NCI-H460 (cell line): ENCODE results near the gene PTGFR. TPM values are rescaled to one million over a fixed set of nuclear protein-coding genes. Genes with fewer than 3 reads are reported as not detected.

Experiments used
- DNase-seq: peaks from one replicate; pipeline ENCODE4 v3.0.0-alpha.2; 2016; ENCODE audit warnings: low read depth; ENCODE audit errors: extremely low read depth
- total RNA-seq: library from RNA; depleted of rRNA; stranded (reverse); fragments of >200 nt; shearing (Covaris generic); gene quantifications from 2 replicates; pipeline ENCODE4 v1.2.3, GENCODE V29; 2014

Gene PTGFR
- total RNA-seq, 1 experiment from 2014 or later, result 0.12 TPM

GRCh38 chr1:78519446-78519845, 28.7 kb downstream of the PTGFR start:
- no peak for DNase-seq

GRCh38 chr1:78520216-78520615, 29.4 kb downstream of the PTGFR start:
- no peak for DNase-seq

GRCh38 chr1:78520843-78521242, 30.1 kb downstream of the PTGFR start:
- no peak for DNase-seq

DNA sequence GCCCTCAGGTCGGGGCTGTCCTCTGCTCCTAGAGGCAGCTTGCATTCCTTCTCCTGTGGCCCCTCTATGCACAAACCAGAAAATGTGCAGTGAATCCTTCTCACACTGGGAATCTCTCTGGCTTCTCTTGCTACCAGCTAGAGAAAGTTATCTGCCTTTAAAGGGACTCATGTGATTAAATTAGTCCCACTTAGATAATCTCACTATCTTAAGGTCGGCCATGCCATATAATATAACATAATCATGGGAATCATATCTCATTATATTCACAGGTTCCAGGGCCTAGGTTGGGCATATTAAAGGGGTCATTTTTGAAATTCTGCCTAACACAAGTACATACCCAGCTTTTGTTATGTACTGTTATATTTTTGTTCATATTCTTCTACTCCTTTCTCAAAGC, 31.4 kb downstream of the PTGFR start:
- DNase-seq, result no peak

DNA sequence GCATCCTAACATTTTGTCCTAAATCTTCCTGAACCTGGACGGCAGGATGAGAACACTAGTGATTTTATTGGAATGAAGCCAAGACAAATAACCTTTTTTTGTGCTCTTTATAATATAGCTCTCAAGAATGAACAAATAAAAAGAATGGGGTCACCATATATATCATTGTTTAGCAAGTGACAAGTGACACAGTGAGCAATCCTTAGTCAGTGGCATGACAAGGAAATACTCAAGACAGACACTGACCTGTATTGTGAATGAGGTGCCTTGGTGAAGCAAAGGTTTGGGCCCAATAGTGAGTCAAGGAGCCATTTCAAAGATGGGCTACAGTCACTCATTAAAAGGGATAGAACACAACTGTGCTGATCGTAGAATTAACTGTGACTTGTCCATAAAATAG, 35.7 kb downstream of the PTGFR start:
- DNase-seq, result no peak

DNA sequence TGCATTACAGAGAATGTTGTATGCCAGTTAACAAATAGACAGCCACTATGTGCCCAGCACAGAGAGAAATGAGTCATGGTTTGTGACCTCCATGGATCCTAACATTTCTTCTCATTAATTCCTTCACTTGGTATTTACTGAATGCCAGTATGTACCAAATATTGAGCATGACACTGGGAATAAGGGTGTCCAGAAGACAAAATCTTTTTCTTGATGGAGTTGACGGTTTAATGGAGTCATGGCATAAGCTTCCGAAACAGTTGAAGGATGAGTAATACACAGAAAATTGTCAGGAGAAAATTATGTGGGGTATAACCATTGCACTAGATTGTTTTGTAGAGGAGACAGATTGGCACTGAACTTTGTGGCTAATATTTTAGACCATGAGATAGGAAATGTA, 36.9 kb downstream of the PTGFR start:
- no peak for DNase-seq

DNA sequence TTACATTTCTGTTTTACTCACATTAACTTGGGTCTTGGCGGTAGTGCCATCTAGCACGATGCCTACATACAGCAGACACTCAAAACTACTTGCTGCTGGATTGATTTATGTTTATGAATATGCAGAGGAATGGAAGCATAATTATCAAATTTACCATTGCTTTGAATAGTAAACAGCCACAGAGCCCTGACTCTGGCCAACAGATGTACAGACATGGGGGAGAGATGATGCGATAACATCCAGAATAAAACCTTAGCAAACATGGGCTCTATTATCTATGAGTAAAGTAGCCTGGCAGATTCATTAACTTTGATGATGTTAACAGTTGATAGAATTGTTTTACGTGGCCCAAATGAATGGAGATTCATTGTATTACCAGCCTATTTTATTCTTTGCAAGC, 42.8 kb downstream of the PTGFR start:
- DNase-seq, result no peak

DNA sequence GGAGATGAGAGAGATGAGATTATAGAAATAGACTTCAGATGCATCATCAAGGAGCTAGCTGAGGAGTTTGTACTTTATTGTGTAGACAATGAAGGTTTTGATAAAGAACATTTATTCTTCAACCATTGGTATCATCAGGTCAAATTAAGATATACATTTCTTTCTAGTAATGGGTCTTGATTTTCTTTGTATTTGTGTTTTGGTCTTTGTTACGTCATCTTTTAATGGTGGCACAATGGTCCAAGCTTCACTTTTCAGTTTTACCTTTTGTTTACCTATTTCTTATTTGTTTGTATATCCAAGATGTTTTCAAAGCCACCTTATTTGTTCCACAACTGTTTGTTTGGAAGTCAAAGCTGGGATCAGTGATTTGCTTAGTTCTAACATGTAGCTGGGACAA, 44.5 kb downstream of the PTGFR start:
- DNase-seq, result no peak

- DNase-seq, result no peak
Observed at GRCh38 chr1:78536427-78536826, 45.7 kb downstream of the PTGFR start.

DNA sequence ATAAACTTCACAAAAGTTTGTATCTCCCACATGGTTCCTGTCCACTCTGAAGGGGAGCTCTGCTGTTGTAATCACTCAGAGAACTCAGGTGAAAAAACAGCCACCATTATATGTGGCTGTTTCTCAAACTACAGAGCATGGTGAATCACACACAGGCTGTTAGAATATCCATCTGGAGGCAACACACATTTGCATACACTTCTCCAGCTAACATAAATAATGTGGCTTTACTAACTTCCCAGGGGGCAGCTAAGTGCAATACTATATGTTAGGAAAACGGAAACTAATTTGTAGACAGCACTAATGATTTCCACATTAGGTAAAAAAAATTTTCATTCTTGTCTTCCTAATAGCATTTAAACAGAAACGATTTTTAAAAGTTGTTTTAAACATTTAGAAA, 49.3 kb downstream of the PTGFR start:
- no peak for DNase-seq

GRCh38 chr1:78541479-78541878, 50.7 kb downstream of the PTGFR start:
- DNase-seq, result no peak

- no peak for DNase-seq
Observed at GRCh38 chr1:78543941-78544643, 53.3 kb downstream of the PTGFR start.

- DNase-seq, result no peak
Observed at GRCh38 chr1:78547081-78547480, 56.3 kb downstream of the PTGFR start.

DNA sequence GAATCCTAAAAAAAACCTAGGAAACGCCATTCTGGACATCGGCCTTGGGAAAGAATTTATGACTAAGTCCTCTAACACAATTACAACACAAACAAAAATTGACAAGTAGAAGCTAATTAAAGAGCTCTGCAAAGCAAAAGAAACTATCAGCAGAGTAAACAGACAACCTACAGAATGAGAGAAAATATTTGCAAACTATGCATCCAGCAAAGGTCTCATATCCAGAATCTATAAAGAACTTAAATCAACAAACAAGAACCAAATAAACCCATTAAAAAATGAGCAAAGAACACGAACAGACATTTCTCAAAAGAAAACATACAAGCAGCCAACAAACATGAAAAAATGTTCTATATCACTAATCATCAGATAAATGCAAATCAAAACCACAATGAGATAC, 58.6 kb downstream of the PTGFR start:
- DNase-seq, result no peak

DNA sequence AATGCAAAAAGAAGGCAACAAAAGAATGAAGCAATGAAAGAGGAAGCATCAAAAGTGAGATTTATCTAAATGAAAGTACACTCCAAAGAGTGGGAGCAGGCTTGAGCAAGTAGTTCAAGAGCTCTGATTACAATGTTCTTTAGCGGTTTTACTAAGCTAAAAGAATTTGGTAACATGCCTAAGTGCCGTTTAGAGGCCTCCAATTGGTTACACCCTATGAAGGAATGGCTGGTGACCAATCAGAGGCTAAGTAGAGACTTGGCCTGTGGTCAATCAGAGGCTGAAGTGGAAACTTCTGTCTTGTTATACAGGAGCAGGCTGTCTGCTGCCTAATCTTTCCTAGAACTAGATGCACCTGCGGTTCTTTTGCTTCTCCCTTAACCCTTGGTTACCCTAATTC, 59.1 kb downstream of the PTGFR start:
- DNase-seq, result no peak

GRCh38 chr1:78553859-78554258, 63.1 kb downstream of the PTGFR start:
- DNase-seq, result no peak

DNA sequence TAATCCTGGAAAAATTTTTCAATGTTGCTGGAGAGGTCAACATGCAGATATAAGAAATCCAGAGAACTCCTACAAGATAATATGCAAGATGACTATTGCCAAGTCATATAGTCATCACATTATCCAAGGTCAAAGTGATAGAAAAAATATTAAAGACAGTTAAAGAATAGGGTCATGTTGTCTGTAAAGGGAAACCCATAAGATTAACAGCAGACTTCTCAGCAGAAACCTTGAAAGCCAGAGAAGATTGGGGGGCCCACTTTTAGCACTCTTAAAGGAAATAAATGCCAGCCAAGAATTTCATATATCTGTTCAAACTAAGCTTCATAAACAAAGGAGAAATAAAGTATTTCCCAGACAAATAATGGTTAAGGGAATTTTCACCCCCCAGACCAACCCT, 64.1 kb downstream of the PTGFR start:
- DNase-seq, result no peak

- no peak for DNase-seq
Observed at GRCh38 chr1:78559680-78560079, 68.9 kb downstream of the PTGFR start.

- no peak for DNase-seq
Observed at GRCh38 chr1:78560811-78561210, 70.0 kb downstream of the PTGFR start.

DNA sequence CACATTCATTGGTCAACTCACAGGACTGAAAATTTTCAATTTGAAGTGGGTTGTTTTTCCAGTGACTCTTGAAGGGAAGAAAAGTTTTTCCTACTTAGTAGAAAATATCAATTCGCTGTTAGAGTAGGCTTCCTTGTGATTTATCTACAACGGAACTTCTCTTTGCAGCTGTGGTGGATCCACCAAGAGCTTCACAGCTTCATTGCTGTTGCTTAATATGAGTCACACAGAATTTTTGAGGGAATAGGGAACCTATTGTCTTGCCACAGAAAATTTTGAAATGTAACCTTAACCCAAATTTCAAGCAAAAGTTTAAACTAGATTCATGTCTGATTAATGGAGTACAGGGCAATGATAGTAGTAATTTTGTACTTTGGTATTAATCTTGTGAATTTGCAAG, 71.1 kb downstream of the PTGFR start:
- no peak for DNase-seq

GRCh38 chr1:78565393-78565792, 74.6 kb downstream of the PTGFR start:
- DNase-seq, result no peak

GRCh38 chr1:78570539-78570938, 79.8 kb downstream of the PTGFR start:
- no peak for DNase-seq
